Measurements from ENCODE around the gene FOCAD. TPM values are rescaled to one million over a fixed set of nuclear protein-coding genes. Genes with fewer than 3 reads are reported as not detected.

Gene FOCAD
- total RNA-seq, 2 donors from 2014 or later, result 29.4 to 29.6 TPM

DNA sequence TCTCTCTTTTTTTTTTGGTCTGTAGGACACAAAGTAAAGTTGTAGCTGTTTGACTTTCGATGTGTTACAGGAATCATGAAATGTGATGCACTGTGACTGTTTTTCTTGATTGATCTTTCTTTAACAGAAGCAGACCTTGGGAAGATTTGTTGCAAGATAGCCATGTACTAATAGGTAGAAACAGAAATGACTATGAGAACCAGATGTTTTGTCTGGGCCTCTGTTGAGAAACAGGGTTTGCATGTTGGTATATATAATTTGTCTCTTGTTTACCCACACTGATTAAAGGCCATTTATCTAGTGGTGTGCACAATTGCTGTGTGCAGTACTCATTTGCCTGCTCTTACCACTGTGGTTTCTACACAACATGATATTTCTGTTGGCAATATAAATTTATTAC is 222.3 kb downstream of the FOCAD start:
- peak in 1 of 2 donors; percentile 33 for ATAC-seq (replicated peaks in 1 of 2)
- Mint-ChIP-seq H3K27ac (no peak overlapping the region), H3K4me1 (ENCODE audit: low read depth) (no peaks in the 10 kb centered on the region), H3K36me3 (ENCODE audit: insufficient read depth in 2 of 2) (peaks cover 0 to 1% of the 10 kb centered on the region in 2 donors), H3K27me3 (ENCODE audit: low read depth) (no peaks in the 10 kb centered on the region), H3K9me3 (no peaks in the 10 kb centered on the region), H3K4me3 (no peak overlapping the region)
- DNase-seq, result no peak

GRCh38 chr9:20908461-20908860 is 224.4 kb downstream of the FOCAD start:
- peak in 1 of 2 donors; percentile 23 for ATAC-seq (replicated peaks in 1 of 2)
- peaks cover 1 to 2% of the 10 kb centered on the region in 2 donors for H3K36me3 Mint-ChIP-seq (ENCODE audit: insufficient read depth in 2 of 2)
- no peaks in the 10 kb centered on the region for H3K27me3 Mint-ChIP-seq (ENCODE audit: low read depth)
- DNase-seq, result no peak
- no peak overlapping the region for H3K4me3 Mint-ChIP-seq
- H3K9me3 Mint-ChIP-seq, result no peaks in the 10 kb centered on the region
- no peak overlapping the region for H3K27ac Mint-ChIP-seq
- no peaks in the 10 kb centered on the region for H3K4me1 Mint-ChIP-seq (ENCODE audit: low read depth)

GRCh38 chr9:20914556-20914955 is 230.5 kb downstream of the FOCAD start:
- Mint-ChIP-seq H3K9me3 (no peaks in the 10 kb centered on the region), H3K27me3 (ENCODE audit: low read depth) (no peaks in the 10 kb centered on the region), H3K4me3 (no peak overlapping the region), H3K4me1 (ENCODE audit: low read depth) (no peaks in the 10 kb centered on the region), H3K36me3 (ENCODE audit: insufficient read depth in 2 of 2) (peaks cover 12 to 13% of the 10 kb centered on the region in 2 donors), H3K27ac (no peak overlapping the region)
- DNase-seq (no peak), ATAC-seq (replicated peaks in 1 of 2) (no peak)

DNA sequence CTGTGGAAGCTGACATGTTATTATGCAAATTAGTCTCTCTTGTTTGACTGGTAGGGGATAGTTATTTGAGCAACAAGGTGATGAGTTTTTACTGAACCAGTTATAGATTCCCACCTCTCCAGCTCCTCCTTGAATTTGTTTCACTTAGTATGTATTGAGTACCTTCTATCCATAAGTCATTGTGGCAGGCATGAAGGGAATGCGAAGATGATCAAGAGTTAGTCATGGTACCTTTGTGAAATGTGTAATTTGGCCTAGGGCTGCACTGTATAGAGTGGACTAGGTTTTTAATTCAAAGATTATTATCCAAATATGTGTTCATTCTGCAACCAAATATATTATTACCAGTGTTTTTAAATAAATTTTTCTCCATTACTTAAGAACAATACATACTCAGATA is 237.3 kb downstream of the FOCAD start:
- no peak for DNase-seq
- ATAC-seq (replicated peaks in 1 of 2), result no peak
- H3K9me3 Mint-ChIP-seq, result no peaks in the 10 kb centered on the region
- H3K27ac Mint-ChIP-seq, result no peak overlapping the region
- no peak overlapping the region for H3K4me3 Mint-ChIP-seq
- H3K27me3 Mint-ChIP-seq (ENCODE audit: low read depth), result no peaks in the 10 kb centered on the region
- H3K36me3 Mint-ChIP-seq (ENCODE audit: insufficient read depth in 2 of 2), result peaks cover 8 to 11% of the 10 kb centered on the region in 2 donors
- H3K4me1 Mint-ChIP-seq (ENCODE audit: low read depth), result peaks cover 14% of the 10 kb centered on the region

DNA sequence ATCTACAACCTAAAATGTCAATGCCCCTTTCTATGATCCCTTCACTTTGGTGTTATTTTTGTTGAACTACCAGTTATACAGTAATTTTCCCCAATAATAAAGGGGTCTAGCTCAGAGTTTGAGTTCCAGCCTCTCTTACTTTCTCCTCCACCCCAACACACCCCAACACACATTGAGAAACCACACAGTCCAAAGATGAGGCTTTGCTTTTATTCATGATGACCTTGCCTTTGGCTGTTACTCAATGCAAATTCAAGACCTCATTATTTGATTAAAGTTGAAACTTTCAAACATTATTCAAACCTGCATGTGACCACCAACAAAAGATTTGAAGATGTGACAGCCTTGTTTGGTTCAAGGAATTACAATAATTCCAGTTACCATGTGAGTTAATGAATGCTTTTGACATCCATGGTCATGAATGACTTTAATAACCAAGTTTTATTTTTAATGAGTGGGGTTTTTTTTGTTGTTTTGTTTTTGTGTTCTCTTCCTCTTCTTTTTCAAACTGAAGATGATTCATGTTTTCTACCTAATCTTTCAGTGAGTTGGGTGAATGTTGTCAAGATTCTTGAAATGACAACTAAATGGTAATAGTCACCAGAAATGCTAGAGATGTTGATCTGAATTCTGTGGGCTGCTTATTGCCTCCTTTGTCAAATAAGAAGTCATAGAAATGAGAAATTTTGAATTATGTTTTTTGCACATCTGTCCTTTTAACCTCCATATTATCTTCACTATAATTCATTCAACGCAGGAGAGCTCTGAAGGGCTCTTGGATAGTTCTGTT is 241.4 kb downstream of the FOCAD start:
- Mint-ChIP-seq H3K27me3 (ENCODE audit: low read depth) (no peaks in the 10 kb centered on the region), H3K9me3 (no peaks in the 10 kb centered on the region), H3K27ac (peak overlapping the region; percentile 89), H3K36me3 (ENCODE audit: insufficient read depth in 2 of 2) (no peaks in the 10 kb centered on the region), H3K4me1 (ENCODE audit: low read depth) (peaks cover 19% of the 10 kb centered on the region), H3K4me3 (peak overlapping the region in 1 of 2 donors; percentile 65)
- DNase-seq, result no peak
- ATAC-seq (replicated peaks in 1 of 2), result peak; percentile 76 to 84

DNA sequence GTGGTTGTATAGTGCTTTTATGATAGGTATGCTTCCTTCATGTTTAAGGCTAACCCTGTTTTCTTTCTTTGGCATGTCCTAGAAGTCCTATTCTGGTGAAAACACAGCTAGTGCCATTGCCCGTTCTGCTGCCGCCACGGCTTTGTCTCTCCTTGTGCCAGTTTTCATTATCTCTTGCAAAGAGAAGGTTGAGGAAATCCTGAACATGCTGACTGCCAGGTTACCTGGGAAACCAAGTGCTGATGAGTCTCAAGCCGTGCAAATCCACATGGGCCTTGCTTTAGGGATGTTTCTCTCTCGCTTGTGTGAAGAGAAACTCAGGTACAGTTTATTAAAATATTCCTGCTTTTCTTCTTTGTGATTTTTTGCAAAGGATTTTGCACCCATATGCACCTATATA is 245.2 kb downstream of the FOCAD start:
- H3K4me1 Mint-ChIP-seq (ENCODE audit: low read depth), result peaks cover 19% of the 10 kb centered on the region
- ATAC-seq (replicated peaks in 1 of 2), result no peak
- H3K9me3 Mint-ChIP-seq, result no peaks in the 10 kb centered on the region
- H3K27ac Mint-ChIP-seq, result no peak overlapping the region
- no peak overlapping the region for H3K4me3 Mint-ChIP-seq
- H3K27me3 Mint-ChIP-seq (ENCODE audit: low read depth), result no peaks in the 10 kb centered on the region
- H3K36me3 Mint-ChIP-seq (ENCODE audit: insufficient read depth in 2 of 2), result peaks cover 0 to 2% of the 10 kb centered on the region in 2 donors
- no peak for DNase-seq

DNA sequence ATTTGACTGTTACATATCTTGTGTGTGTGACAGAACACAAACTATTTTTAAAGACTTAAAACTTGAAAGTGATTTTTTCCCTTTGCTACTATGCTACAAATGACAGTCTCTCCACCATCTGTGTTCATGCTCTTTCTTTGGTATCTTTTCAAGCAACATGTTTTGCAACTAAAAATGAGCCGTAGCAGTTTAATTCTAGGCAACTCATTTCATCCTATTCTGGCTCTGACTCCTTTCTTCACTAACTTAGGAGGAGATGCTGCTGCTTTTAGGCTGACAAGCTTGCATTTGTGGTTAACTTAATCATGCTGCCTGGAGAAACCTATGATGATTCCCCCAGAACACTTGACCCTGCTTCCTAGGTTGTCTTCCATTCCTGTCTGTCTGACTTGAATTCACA is 246.8 kb downstream of the FOCAD start:
- Mint-ChIP-seq H3K36me3 (ENCODE audit: insufficient read depth in 2 of 2) (peaks cover 0 to 2% of the 10 kb centered on the region in 2 donors), H3K27ac (no peak overlapping the region), H3K9me3 (no peaks in the 10 kb centered on the region), H3K27me3 (ENCODE audit: low read depth) (no peaks in the 10 kb centered on the region), H3K4me3 (no peak overlapping the region), H3K4me1 (ENCODE audit: low read depth) (peaks cover 10% of the 10 kb centered on the region)
- ATAC-seq (replicated peaks in 1 of 2), result peak in 1 of 2 donors; percentile 79
- DNase-seq, result no peak

- DNase-seq (no peak), ATAC-seq (replicated peaks in 1 of 2) (peak in 1 of 2 donors; percentile 51)
- Mint-ChIP-seq H3K27ac (no peak overlapping the region), H3K4me3 (no peak overlapping the region), H3K36me3 (ENCODE audit: insufficient read depth in 2 of 2) (peaks cover 0 to 7% of the 10 kb centered on the region in 2 donors), H3K9me3 (no peaks in the 10 kb centered on the region), H3K27me3 (ENCODE audit: low read depth) (no peaks in the 10 kb centered on the region), H3K4me1 (ENCODE audit: low read depth) (peaks cover 4% of the 10 kb centered on the region)
These were observed 256.6 kb downstream of the FOCAD start for GRCh38 chr9:20940447-20941173.

DNA sequence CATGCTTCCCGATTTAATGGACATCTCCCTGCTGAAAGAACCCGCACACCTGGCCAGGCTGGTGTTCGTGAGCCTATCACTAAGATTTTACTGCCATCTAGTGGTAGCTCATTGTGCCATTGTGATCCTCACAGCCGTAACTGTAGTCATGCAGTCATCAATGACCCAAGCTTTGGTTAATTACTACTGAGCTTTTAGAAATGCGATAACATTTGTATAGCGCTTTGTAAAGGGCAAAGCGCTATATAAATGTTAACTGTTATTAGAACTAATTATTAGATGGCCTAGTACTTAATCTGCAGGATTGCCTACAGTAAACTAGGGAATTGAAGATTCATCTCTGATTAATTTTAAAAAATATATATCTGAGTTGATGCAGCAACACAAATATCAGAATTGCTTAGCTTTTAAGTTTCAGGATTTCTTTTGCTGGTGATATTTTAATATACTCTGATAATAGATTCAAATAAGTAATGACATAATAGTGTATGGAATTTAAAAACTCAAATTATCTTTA is 257.2 kb downstream of the FOCAD start:
- no peaks in the 10 kb centered on the region for H3K9me3 Mint-ChIP-seq
- H3K36me3 Mint-ChIP-seq (ENCODE audit: insufficient read depth in 2 of 2), result peaks cover 0 to 5% of the 10 kb centered on the region in 2 donors
- peak; percentile 44 to 64 for DNase-seq
- H3K4me3 Mint-ChIP-seq, result no peak overlapping the region
- peak; percentile 95 to 97 for ATAC-seq (replicated peaks in 1 of 2)
- peaks cover 4% of the 10 kb centered on the region for H3K4me1 Mint-ChIP-seq (ENCODE audit: low read depth)
- no peaks in the 10 kb centered on the region for H3K27me3 Mint-ChIP-seq (ENCODE audit: low read depth)
- H3K27ac Mint-ChIP-seq, result no peak overlapping the region

DNA sequence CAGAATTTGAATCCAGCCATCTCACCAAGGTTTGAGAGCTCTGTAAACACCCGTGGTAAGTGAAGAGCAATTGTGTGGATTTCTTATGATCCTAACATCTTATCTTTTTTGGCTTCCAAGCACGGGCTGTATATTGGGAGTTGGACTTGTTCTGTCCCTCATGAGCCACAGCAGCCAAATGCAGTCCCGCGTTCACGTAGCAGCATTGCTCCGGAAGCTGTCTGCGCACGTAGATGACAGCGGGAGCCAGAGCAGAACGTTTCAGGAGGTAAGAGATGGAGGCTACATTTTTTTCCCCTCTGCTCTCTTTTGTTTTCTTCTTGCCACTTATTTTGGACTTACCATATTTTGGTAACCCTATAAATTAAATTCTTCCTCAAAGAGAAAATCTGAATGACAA is 260.4 kb downstream of the FOCAD start:
- Mint-ChIP-seq H3K4me1 (ENCODE audit: low read depth) (peaks cover 4% of the 10 kb centered on the region), H3K36me3 (ENCODE audit: insufficient read depth in 2 of 2) (no peaks in the 10 kb centered on the region), H3K9me3 (no peaks in the 10 kb centered on the region), H3K27me3 (ENCODE audit: low read depth) (no peaks in the 10 kb centered on the region), H3K27ac (no peak overlapping the region), H3K4me3 (no peak overlapping the region)
- no peak for ATAC-seq (replicated peaks in 1 of 2)
- no peak for DNase-seq

DNA sequence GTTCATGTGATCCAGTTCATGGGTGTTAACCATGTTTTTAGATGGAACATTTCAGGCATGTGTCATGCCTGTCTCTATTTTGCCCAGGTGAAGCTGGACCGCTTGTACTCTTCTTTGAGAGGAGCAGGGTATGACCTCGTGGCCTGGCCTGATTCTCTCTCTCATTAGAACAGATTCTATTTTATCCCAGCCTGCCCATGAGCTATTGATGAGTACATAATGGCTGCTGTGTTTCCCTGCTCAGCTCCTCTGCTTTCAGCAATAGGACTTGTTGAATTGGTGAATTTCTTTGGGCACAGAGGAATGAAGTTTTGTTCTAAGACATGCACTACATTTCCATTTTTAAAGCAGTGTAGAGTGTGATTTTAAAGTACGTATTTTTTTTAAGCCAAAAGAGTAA is 261.2 kb downstream of the FOCAD start:
- H3K27me3 Mint-ChIP-seq (ENCODE audit: low read depth), result no peaks in the 10 kb centered on the region
- ATAC-seq (replicated peaks in 1 of 2) (no peak), DNase-seq (no peak)
- no peak overlapping the region for H3K4me3 Mint-ChIP-seq
- H3K9me3 Mint-ChIP-seq, result no peaks in the 10 kb centered on the region
- H3K4me1 Mint-ChIP-seq (ENCODE audit: low read depth), result peaks cover 4% of the 10 kb centered on the region
- no peak overlapping the region for H3K27ac Mint-ChIP-seq
- H3K36me3 Mint-ChIP-seq (ENCODE audit: insufficient read depth in 2 of 2), result no peaks in the 10 kb centered on the region

DNA sequence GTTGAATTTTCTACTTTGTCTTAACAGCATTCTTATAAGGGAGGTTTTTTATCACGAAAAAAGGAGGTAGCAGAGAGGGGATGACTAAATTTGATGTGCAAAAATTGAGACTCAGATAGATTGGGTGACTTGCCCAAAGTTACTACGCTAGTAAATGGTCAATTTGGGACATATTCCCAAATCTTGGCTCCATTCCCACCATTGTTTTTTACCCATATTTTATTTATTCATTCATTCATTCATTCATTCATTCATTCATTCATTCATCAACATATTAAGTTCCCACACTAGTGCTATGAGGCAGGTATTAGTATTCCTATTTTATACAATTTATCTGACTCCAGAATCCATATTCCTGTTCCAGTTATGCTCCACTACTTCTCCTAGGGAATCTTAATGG is 261.8 kb downstream of the FOCAD start:
- no peak for ATAC-seq (replicated peaks in 1 of 2)
- Mint-ChIP-seq H3K4me3 (no peak overlapping the region), H3K36me3 (ENCODE audit: insufficient read depth in 2 of 2) (peaks cover 0 to under 1% of the 10 kb centered on the region in 2 donors), H3K9me3 (no peaks in the 10 kb centered on the region), H3K27ac (no peak overlapping the region), H3K27me3 (ENCODE audit: low read depth) (no peaks in the 10 kb centered on the region), H3K4me1 (ENCODE audit: low read depth) (peaks cover 3% of the 10 kb centered on the region)
- DNase-seq, result no peak

GRCh38 chr9:20948703-20949102 is 264.6 kb downstream of the FOCAD start:
- H3K27me3 Mint-ChIP-seq (ENCODE audit: low read depth), result no peaks in the 10 kb centered on the region
- no peak overlapping the region for H3K27ac Mint-ChIP-seq
- H3K9me3 Mint-ChIP-seq, result no peaks in the 10 kb centered on the region
- no peak for DNase-seq
- peaks cover 1 to 4% of the 10 kb centered on the region in 2 donors for H3K36me3 Mint-ChIP-seq (ENCODE audit: insufficient read depth in 2 of 2)
- no peak overlapping the region for H3K4me3 Mint-ChIP-seq
- no peak for ATAC-seq (replicated peaks in 1 of 2)
- H3K4me1 Mint-ChIP-seq (ENCODE audit: low read depth), result no peaks in the 10 kb centered on the region

Measured in activated T-cell treated with anti-CD3 and anti-CD28 coated beads, Interleukin-2, amount 50 U/mL, for 72 hours (primary cell).